A673 (cell line): Measurements from ENCODE around the gene ATP8A2. TPM values are rescaled to one million over a fixed set of nuclear protein-coding genes. Genes with fewer than 3 reads are reported as not detected.

Experiments
- BruUV-seq: library from RNA; stranded (reverse); fragments of 400-500 nt; replicated peaks from 2 replicates; lab custom pipeline; 2021; lab: Mats Ljungman, UMichigan
- CTCF ChIA-PET: fragments of 300-600 bp; sonication (Branson Sonifier 250); formaldehyde crosslinking; loops from one replicate; lab custom pipeline; 2022; ENCODE audit warnings: antibody characterized with exemption; lab: Charles Lee
- POLR2A ChIA-PET: fragments of 300-600 bp; sonication (Branson Sonifier 250); formaldehyde crosslinking; loops from one replicate; lab custom pipeline; 2022; ENCODE audit warnings: antibody characterized with exemption; ENCODE audit not compliant: low non-redundant PET; lab: Charles Lee
- DNase-seq: peaks from one replicate; pipeline ENCODE4 v3.0.0-alpha.2; 2015; ENCODE audit warnings: low spot score
- H3K27ac ChIP-seq: fragments of 200-600 bp; sonication (generic); 2 replicates; pipeline ENCODE4 v1.5.1; 2016; ENCODE audit warnings: mixed run types, low read depth, mild to moderate bottlenecking, mixed read lengths, antibody characterized with exemption, low read length; ENCODE audit not compliant: poor library complexity, severe bottlenecking
- H3K27me3 ChIP-seq: fragments of 200-600 bp; sonication (generic); replicated peaks from 2 replicates; pipeline ENCODE4 v1.6.1; 2017; ENCODE audit warnings: mixed run types, low read depth, mild to moderate bottlenecking, mixed read lengths, antibody characterized with exemption, low read length; ENCODE audit not compliant: insufficient read depth, poor library complexity
- H3K36me3 ChIP-seq: fragments of 200-600 bp; sonication (generic); 2 replicates; pipeline ENCODE4 v1.6.1; 2016; ENCODE audit warnings: mixed run types, mild to moderate bottlenecking, mixed read lengths, antibody characterized with exemption, low read length; ENCODE audit not compliant: insufficient read depth, poor library complexity, severe bottlenecking
- H3K4me1 ChIP-seq: fragments of 200-600 bp; sonication (generic); 2 replicates; pipeline ENCODE4 v1.6.1; 2017; ENCODE audit warnings: mixed run types, mild to moderate bottlenecking, mixed read lengths, antibody characterized with exemption, low read length; ENCODE audit not compliant: insufficient read depth, poor library complexity, severe bottlenecking
- H3K4me3 ChIP-seq: fragments of 200-600 bp; sonication (generic); 2 replicates; pipeline ENCODE4 v1.5.1; 2016; ENCODE audit warnings: low read depth, mixed run types, mild to moderate bottlenecking, mixed read lengths, low read length; ENCODE audit not compliant: poor library complexity, severe bottlenecking
- H3K9me3 ChIP-seq: fragments of 200-600 bp; sonication (generic); 2 replicates; pipeline ENCODE4 v1.6.1; 2016; ENCODE audit warnings: mixed run types, low read depth, mild to moderate bottlenecking, mixed read lengths, antibody characterized with exemption, low read length; ENCODE audit not compliant: poor library complexity, severe bottlenecking
- EZH2 ChIP-seq: fragments of 200-600 bp; sonication (generic); IDR thresholded peaks from 2 replicates; pipeline ENCODE4 v1.6.1; 2017; ENCODE audit warnings: borderline replicate concordance, low read depth, mild to moderate bottlenecking, mixed read lengths, antibody characterized with exemption, low read length; ENCODE audit not compliant: poor library complexity, severe bottlenecking
- intact Hi-C: fragments of 100-400 bp; cut with micrococcal nuclease; formaldehyde crosslinking; loops from one replicate; pipeline ENCODE4 v1.10.0; 2022; ENCODE audit not compliant: unreplicated experiment
- total RNA-seq: library from RNA; stranded (reverse); gene quantifications from 2 replicates; pipeline ENCODE4 v1.2.3, GENCODE V29; 2021
- TF ChIP-seq, protein P1 (sequence below): fragments of 300-800, 200-600 bp; sonication (generic); conservative IDR thresholded peaks from 2 replicates; pipeline ENCODE4 v1.5.1; 2017; ENCODE audit warnings: low read depth, mild to moderate bottlenecking, antibody characterized with exemption, low read length, moderate library complexity, mixed read lengths

ATP8A2 gene
- total RNA-seq, 1 experiment from 2014 or later: 0.92 TPM

- CTCF ChIA-PET: no interaction called here
- POLR2A ChIA-PET: no interaction called here
Observed at GRCh38 chr13:25958986-25959385, 587.2 kb downstream of the ATP8A2 start.

DNA sequence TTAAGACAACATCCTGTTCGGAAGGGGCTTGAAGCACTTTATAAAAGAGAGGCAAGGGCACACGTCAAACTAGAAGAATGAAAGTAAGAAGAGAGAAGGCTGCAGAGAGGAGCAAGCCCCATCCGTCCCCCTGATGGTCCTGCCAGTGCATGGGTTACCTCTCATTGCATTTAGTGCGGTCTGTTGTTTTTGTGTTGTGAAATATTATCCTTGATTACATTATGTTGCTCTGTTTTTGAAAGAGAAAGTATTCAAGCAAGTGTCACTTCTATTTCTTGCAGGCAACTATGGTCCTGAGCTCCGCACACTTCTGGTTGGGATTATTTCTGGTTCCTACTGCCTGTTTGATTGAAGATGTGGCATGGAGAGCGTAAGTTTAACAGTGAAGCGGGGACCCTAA, 589.5 kb downstream of the ATP8A2 start:
- Histone ChIP-seq H3K4me3 (no peak overlapping the region), H3K36me3 (no peaks in the 10 kb centered on the region), H3K4me1 (peaks cover 6% of the 10 kb centered on the region), H3K27me3 (no peaks in the 10 kb centered on the region), H3K27ac (no peak overlapping the region), H3K9me3 (no peaks in the 10 kb centered on the region)
- ChIA-PET POLR2A (no interaction called here), CTCF (no interaction called here)
- no TSS peak for BruUV-seq
- TF ChIP-seq, protein P1, sequence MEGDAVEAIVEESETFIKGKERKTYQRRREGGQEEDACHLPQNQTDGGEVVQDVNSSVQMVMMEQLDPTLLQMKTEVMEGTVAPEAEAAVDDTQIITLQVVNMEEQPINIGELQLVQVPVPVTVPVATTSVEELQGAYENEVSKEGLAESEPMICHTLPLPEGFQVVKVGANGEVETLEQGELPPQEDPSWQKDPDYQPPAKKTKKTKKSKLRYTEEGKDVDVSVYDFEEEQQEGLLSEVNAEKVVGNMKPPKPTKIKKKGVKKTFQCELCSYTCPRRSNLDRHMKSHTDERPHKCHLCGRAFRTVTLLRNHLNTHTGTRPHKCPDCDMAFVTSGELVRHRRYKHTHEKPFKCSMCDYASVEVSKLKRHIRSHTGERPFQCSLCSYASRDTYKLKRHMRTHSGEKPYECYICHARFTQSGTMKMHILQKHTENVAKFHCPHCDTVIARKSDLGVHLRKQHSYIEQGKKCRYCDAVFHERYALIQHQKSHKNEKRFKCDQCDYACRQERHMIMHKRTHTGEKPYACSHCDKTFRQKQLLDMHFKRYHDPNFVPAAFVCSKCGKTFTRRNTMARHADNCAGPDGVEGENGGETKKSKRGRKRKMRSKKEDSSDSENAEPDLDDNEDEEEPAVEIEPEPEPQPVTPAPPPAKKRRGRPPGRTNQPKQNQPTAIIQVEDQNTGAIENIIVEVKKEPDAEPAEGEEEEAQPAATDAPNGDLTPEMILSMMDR: no peak
- TF ChIP-seq EZH2: no peak
- no peak for DNase-seq
- intact Hi-C loops: no loop called here

More at GRCh38 chr13:25958986-25959385, 587.2 kb downstream of the ATP8A2 start:
- intact Hi-C loops: no loop called here
- TF ChIP-seq, protein P1: no peak
- TF ChIP-seq EZH2: no peak
- DNase-seq: no peak
- Histone ChIP-seq H3K36me3 (no peaks in the 10 kb centered on the region), H3K9me3 (no peaks in the 10 kb centered on the region), H3K27me3 (no peaks in the 10 kb centered on the region), H3K4me3 (no peak overlapping the region), H3K27ac (no peak overlapping the region), H3K4me1 (peaks cover 5% of the 10 kb centered on the region)
- no TSS peak for BruUV-seq

DNA sequence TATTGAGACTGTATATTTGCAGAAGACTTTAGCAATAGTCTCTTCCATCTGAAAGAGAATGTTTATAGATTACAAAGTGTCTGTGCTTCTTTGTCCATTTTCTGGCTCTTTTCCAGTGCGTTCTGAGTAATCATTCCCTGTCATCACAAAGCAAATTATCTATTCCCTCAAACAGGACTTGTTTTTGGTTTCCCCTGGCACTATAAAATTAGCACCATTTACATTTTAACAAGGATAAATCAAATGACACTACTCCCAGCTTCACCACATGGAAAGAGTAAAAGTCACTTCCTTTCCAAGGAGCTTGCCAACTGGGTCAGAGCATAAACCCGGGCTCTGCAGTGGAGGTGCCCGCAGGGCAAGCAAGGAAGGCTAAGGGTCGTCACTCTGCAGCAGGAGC, 591.9 kb downstream of the ATP8A2 start:
- ChIA-PET CTCF (no interaction called here), POLR2A (no interaction called here)
- Histone ChIP-seq H3K36me3 (no peaks in the 10 kb centered on the region), H3K27ac (no peak overlapping the region), H3K27me3 (no peaks in the 10 kb centered on the region), H3K4me1 (peaks cover 6% of the 10 kb centered on the region), H3K9me3 (no peaks in the 10 kb centered on the region), H3K4me3 (no peak overlapping the region)
- intact Hi-C loops: no loop called here
- no TSS peak for BruUV-seq
- TF ChIP-seq EZH2: no peak
- TF ChIP-seq, protein P1: no peak
- peak; percentile 39 for DNase-seq
